CD4-positive, alpha-beta T cell treated with Interleukin-1 beta for 1 hour (primary cell): ENCODE data around the gene ISM1.
"Not testable (repeated sequence)": the region's sequence is repeated elsewhere in the genome, so short reads cannot be mapped to it uniquely, and the experiment has no call there.

Source experiments
- DNase-seq, 2 donors: peaks; one replicate each; pipeline ENCODE4 v3.0.0-alpha.2; 2020 to 2022

The ISM1 gene

DNA sequence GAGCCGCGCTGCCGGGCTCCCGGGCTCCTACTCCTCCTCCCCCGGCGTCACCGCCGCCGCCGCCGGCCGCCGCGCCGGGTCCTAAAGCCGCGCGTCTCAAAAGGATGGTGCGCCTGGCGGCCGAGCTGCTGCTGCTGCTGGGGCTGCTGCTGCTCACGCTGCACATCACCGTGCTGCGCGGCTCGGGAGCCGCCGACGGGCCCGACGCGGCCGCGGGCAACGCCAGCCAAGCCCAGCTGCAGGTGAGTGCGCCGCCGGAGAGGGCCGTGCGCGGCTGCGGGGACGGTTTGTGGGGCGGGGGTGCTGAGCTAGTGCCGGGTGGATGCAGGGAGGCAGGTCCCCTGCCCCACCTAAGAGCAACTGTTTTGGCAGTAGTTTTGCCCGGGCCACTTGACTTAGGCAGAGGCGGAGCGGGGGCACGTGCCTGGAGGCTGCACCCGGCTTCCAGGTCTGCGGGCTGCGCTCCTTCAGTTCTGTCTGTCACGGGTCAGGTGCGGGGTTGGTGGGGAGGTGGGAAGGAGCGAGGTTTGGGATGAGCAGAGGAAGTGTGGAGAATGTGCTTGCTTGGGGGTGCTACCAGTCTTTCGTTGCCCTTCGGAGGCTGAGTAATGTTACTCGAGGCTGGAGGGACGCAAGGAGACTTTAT, 722 bp downstream of the ISM1 start:
- DNase-seq, result peak; percentile 59 to 74

GRCh38 chr20:13222319-13222716, 1.2 kb downstream of the ISM1 start:
- DNase-seq, result no peak

DNA sequence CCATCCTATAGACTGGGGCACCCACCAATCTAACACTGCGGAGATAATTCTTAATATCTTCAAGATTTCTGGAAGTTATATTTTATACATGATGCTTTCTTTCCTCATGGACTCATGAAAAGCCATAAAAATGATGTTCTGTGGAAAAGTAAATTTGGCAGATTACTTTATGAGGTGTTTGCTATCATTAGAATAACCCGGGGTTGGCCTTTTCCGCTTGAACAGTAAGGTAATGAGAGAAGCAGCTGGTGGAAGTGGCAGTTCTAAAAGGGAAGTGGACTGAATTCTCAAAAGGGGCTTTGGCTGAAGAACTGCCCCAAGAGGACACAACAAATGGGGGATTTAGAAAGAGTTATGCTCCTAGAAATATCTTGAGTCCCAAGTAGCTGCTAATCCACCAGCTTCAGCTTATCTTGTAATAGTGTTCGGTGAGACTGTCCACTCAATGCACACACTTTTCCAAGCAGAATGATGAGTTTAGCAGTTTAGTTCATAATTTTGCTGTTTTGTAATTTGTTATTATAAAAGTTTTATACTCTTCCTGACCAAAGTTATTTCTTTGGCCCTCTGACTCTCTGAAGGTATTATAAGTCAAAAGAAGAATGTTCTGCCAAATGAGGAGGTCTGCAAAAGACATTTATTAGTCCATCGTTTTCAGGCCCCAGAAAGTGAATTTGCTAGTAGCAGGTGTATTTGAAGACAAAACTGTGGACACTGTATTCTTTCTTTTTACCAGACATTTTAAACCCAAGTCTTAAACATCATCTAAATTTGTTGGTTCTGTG, 2.9 kb downstream of the ISM1 start:
- no peak for DNase-seq

GRCh38 chr20:13226367-13226766, 5.3 kb downstream of the ISM1 start:
- no peak for DNase-seq

GRCh38 chr20:13228771-13229170, 7.7 kb downstream of the ISM1 start:
- DNase-seq, result no peak

GRCh38 chr20:13229538-13229937, 8.5 kb downstream of the ISM1 start:
- DNase-seq, result no peak

GRCh38 chr20:13231031-13231752, 10.1 kb downstream of the ISM1 start:
- peak; percentile 65 to 83 for DNase-seq

DNA sequence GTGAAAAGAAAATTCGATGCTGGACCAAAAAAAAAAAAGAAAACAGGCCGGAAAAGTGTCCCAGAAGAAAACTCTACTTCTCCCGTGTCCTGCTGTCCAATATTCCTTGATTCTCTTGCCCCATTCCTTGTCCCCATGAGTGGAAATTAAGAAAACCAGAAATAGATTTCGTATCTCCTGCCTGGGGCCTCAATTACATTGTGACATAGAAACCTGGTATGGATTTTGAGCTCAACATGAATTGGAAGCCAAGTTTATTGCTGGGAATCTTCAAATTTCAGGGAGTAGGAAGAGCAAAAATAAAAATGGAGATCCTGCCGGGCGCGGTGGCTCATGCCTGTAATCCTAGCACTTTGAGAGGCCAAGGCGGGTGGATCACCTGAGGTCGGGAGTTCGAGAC, 11.9 kb downstream of the ISM1 start:
- DNase-seq, result no peak

- DNase-seq, result no peak
Observed at GRCh38 chr20:13234961-13235360, 13.9 kb downstream of the ISM1 start.

DNA sequence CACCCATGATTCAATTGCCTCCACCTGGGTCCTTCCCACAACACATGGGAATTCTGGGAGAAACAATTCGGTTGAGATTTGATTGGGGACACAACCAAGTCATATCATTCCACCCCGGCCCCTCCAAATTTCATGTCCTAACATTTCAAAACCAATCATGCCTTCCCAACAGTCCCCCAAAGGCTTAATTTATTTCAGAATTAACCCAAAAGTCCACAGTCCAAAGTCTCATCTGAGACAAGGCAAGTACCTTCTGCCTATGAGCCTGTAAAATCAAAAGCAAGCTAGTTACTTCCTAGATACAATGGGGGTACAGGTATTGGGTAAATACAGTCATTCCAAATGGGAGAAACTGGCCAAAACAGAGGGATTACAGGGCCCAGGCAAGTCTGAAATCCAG, 15.3 kb downstream of the ISM1 start:
- not testable (repeated sequence) for DNase-seq

GRCh38 chr20:13236990-13237720, 16.1 kb downstream of the ISM1 start:
- DNase-seq, result no peak

- no peak for DNase-seq
Observed at GRCh38 chr20:13238001-13238653, 17.1 kb downstream of the ISM1 start.

GRCh38 chr20:13243826-13244376, 22.8 kb downstream of the ISM1 start:
- no peak for DNase-seq

DNA sequence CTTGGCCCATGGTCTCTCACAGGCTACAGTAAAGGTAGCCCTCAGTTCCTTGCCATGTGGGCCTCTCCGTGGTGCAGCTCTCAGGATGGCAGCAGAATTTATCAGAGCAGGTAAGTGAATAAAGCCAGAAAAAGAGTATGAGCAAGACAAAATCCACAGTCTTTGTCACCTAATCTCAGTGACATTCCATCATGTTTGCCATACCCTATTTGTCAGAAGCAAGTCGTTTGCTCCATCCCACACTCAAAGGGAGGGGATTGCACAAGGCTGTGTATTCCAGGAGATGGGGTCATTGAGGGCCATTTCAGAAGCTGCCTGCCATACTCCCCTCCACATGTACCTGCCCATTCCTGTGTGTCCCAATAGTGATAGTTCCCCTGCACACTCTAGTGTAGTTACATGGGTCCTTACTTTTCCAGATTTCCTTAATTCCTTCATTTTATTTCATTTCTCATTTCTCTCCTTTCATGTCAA, 24.2 kb downstream of the ISM1 start:
- no peak for DNase-seq

- no peak for DNase-seq
Observed at GRCh38 chr20:13249118-13249797, 28.2 kb downstream of the ISM1 start.

DNA sequence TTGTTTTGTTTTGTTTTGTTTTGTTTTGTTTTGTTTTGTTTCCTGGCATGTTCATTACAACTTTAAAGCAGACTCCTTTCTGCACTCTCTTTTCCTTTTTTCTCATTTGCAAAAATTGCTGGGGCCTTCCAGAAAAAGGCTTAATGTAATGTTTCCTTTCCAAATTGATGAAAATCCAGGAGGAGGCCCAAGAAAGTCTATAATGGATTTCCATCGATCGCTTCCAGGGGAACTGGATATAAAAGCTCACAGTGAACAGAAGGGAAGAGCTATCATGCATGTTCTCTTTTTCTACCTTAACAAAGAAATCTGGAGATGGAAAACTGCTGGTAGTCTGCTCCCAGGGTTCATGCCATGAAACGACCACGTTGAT, 28.7 kb downstream of the ISM1 start:
- DNase-seq, result no peak

GRCh38 chr20:13250251-13250650, 29.2 kb downstream of the ISM1 start:
- DNase-seq, result no peak

- DNase-seq, result no peak
Observed at GRCh38 chr20:13251106-13251903, 30.2 kb downstream of the ISM1 start.

DNA sequence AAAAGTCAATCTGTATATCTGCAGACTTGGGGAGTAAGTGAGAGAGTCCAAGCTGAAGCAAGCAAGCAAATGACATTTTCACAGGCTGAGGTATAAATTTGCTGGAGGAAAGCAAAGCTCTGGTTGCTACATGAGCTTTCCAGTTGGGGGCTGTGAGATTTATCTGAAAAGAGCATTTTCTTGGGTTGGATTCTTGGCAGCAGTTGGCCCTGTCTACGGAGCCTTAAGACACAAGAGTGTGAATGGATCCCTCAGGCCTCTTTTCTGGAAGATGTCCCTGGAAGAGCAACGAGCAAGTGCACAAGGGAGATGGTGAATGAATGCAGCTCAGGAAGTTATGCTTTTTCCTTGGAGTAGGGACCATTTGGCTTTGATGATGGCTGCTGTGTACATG, 30.8 kb downstream of the ISM1 start:
- DNase-seq, result no peak

DNA sequence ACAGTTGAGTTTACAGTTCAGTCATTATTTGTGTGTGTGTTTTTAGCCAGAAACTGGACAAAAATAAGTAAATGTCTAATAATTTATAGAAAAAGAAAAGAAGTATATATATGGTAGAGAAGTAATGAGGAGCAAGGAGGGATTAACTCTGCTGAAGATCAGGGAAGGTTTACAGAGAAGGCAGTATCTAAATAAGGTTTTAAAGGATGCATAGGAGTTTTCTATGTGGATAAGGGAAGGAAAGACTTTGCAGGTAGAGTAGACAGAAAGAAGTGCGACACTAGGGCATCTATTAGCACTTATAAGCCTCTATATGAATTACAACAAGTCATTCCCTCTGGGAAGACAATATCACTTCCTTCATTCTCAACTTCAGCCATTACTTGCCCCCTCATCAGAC, 34.3 kb downstream of the ISM1 start:
- no peak for DNase-seq

DNA sequence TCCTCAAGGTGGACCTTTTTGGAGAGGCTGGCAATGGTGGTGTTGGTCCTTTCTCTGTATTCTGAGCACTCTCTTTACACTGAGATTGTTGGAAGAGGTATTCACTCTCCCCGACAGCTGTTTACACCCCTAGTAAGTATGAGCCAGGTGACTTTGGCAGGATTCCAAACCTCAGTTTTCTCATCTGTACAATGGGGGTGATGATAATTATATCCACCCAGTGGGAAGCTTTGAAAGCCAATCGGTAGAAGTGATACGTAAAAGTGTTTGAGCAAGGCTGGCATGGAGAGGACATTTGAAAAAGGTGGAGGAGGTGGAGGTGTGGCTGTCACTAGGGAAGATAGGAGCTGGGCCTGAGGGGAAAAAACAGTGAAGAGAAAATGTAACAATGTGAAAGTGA, 35.5 kb downstream of the ISM1 start:
- DNase-seq, result no peak
